Activated CD4-positive, alpha-beta T cell treated with anti-CD3 and anti-CD28 coated beads for 36 hours (primary cell): ENCODE measurements around the gene SLC24A3. TPM values are rescaled to one million over a fixed set of nuclear protein-coding genes. Genes with fewer than 3 reads are reported as not detected.

Source experiments
- ATAC-seq: fragments of 200-7000 bp; cut with Tn5 transposase; one replicate; pipeline ENCODE4 v1.10.0; 2021; ENCODE audit warnings: mild to moderate bottlenecking, moderate library complexity
- CTCF ChIA-PET: fragments of 350-600 bp; sonication (Branson Sonifier 250); formaldehyde crosslinking; loops from one replicate; lab custom pipeline; 2021; ENCODE audit warnings: antibody characterized with exemption; lab: Charles Lee
- POLR2A ChIA-PET: fragments of 350-600 bp; sonication (Branson Sonifier 250); formaldehyde crosslinking; loops from one replicate; lab custom pipeline; 2021; ENCODE audit warnings: antibody characterized with exemption, inconsistent platforms; lab: Charles Lee
- DNase-seq: peaks from one replicate; pipeline ENCODE4 v3.0.0-alpha.2; 2020
- H3K27ac Mint-ChIP-seq: one replicate; pipeline ENCODE4 v1.8.0; 2021; ENCODE audit warnings: mixed read lengths
- H3K27me3 Mint-ChIP-seq: one replicate; pipeline ENCODE4 v1.8.0; 2021; ENCODE audit warnings: mixed read lengths
- H3K36me3 Mint-ChIP-seq: one replicate; pipeline ENCODE4 v1.8.0; 2021; ENCODE audit warnings: low read depth, mixed read lengths
- H3K4me1 Mint-ChIP-seq: one replicate; pipeline ENCODE4 v1.8.0; 2021; ENCODE audit warnings: mixed read lengths
- H3K4me3 Mint-ChIP-seq: one replicate; pipeline ENCODE4 v1.8.0; 2021; ENCODE audit warnings: mild to moderate bottlenecking, moderate library complexity, mixed read lengths
- H3K9me3 Mint-ChIP-seq: one replicate; pipeline ENCODE4 v1.8.0; 2021; ENCODE audit warnings: low read depth, mixed read lengths
- intact Hi-C, 2 experiments: fragments of 100-400 bp; cut with DNase I in 1 of 2; cut with micrococcal nuclease in 1 of 2; formaldehyde crosslinking; loops; one replicate each; pipeline versions ENCODE4 v1.14.2 to v1.15.1; 2022 to 2024; cut with DNase I, micrococcal nuclease
- total RNA-seq, 2 experiments: library from RNA; stranded (reverse); gene quantifications; one replicate each; pipeline ENCODE4 v1.2.3, GENCODE V29; 2021

Gene SLC24A3
- total RNA-seq, 2 experiments from 2014 or later: not detected

DNA sequence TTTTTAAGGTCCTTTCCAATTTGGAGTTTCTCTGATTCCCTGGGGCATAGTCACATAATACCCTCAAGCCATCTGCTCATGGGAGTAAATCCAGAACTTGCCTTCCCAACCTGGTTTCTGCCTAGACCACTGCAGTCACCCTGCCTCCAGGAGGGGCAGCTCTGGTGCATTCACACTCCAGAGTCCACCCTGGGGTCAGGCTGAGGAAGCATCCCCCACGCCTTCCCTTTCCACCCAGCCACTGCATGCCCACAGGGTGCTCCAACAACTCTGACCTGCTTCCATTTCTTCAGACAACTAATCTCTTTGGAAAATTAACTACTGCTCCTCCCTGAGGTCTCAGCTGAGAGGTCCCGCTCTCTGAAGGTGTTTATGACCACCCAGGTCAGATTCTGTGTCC is 334.2 kb downstream of the SLC24A3 start:
- H3K27me3 Mint-ChIP-seq: no peaks in the 10 kb centered on the region
- no peak overlapping the region for H3K4me3 Mint-ChIP-seq
- no peaks in the 10 kb centered on the region for H3K36me3 Mint-ChIP-seq
- ChIA-PET CTCF (no interaction called here), POLR2A (no interaction called here)
- H3K4me1 Mint-ChIP-seq: peaks cover 3% of the 10 kb centered on the region
- no peak for ATAC-seq
- H3K9me3 Mint-ChIP-seq: no peaks in the 10 kb centered on the region
- intact Hi-C loops: no loop called here
- no peak overlapping the region for H3K27ac Mint-ChIP-seq
- DNase-seq: no peak

- intact Hi-C loops: no loop called here
- POLR2A ChIA-PET: no interaction called here
- H3K36me3 Mint-ChIP-seq: no peaks in the 10 kb centered on the region
- no peaks in the 10 kb centered on the region for H3K27me3 Mint-ChIP-seq
- CTCF ChIA-PET: no interaction called here
- ATAC-seq (no peak), DNase-seq (no peak)
- peaks cover 3% of the 10 kb centered on the region for H3K4me1 Mint-ChIP-seq
- no peaks in the 10 kb centered on the region for H3K9me3 Mint-ChIP-seq
- no peak overlapping the region for H3K27ac Mint-ChIP-seq
- H3K4me3 Mint-ChIP-seq: no peak overlapping the region
These were observed 335.1 kb downstream of the SLC24A3 start for GRCh38 chr20:19547547-19547946.

GRCh38 chr20:19549896-19550295 is 337.5 kb downstream of the SLC24A3 start:
- Mint-ChIP-seq H3K27me3 (no peaks in the 10 kb centered on the region), H3K4me3 (no peak overlapping the region), H3K27ac (no peak overlapping the region), H3K4me1 (no peaks in the 10 kb centered on the region), H3K36me3 (no peaks in the 10 kb centered on the region), H3K9me3 (no peaks in the 10 kb centered on the region)
- ATAC-seq: no peak
- intact Hi-C loops: no loop called here
- CTCF ChIA-PET: no interaction called here
- POLR2A ChIA-PET: no interaction called here
- DNase-seq: no peak

GRCh38 chr20:19552221-19553180 is 340.1 kb downstream of the SLC24A3 start:
- intact Hi-C loops: no loop called here
- H3K9me3 Mint-ChIP-seq: no peaks in the 10 kb centered on the region
- DNase-seq: no peak
- H3K27ac Mint-ChIP-seq: no peak overlapping the region
- H3K4me3 Mint-ChIP-seq: no peak overlapping the region
- no peaks in the 10 kb centered on the region for H3K4me1 Mint-ChIP-seq
- POLR2A ChIA-PET: no interaction called here
- CTCF ChIA-PET: no interaction called here
- H3K27me3 Mint-ChIP-seq: no peaks in the 10 kb centered on the region
- no peaks in the 10 kb centered on the region for H3K36me3 Mint-ChIP-seq
- ATAC-seq: no peak

- intact Hi-C loops: no loop called here
- Mint-ChIP-seq H3K4me1 (no peaks in the 10 kb centered on the region), H3K27me3 (no peaks in the 10 kb centered on the region), H3K4me3 (no peak overlapping the region), H3K36me3 (no peaks in the 10 kb centered on the region), H3K27ac (no peak overlapping the region), H3K9me3 (no peaks in the 10 kb centered on the region)
- ChIA-PET POLR2A (no interaction called here), CTCF (no interaction called here)
- DNase-seq: no peak
- ATAC-seq: no peak
These were observed 342.2 kb downstream of the SLC24A3 start for GRCh38 chr20:19554666-19555065.

DNA sequence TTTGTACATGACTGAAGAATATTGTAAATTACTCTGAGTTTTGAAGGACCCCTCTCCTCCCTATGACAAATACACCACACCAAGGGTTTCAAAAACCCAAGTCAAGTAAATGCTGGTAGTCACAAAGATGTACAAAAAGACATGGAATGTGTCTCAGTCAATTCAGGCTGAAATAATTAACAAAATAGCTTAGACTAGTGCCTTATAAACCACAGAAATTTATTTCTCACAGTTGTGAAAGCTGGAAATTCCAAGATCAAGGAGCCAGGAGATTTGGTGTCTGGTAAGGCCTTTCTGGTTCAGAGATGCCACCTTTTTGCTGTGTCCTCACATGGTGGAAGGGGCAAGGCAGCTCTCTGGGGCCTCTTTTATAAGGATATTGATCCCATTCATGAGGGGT is 343.3 kb downstream of the SLC24A3 start:
- Mint-ChIP-seq H3K36me3 (no peaks in the 10 kb centered on the region), H3K9me3 (no peaks in the 10 kb centered on the region), H3K27ac (no peak overlapping the region), H3K4me1 (no peaks in the 10 kb centered on the region), H3K27me3 (peaks cover 2% of the 10 kb centered on the region), H3K4me3 (no peak overlapping the region)
- intact Hi-C loops: no loop called here
- DNase-seq (no peak), ATAC-seq (no peak)
- POLR2A ChIA-PET: no interaction called here
- CTCF ChIA-PET: interaction anchor here (0.7 kb wide), 1 partner anchor 26 kb away, joined by 3 read pairs; no protein-coding TSS in a partner anchor

GRCh38 chr20:19557291-19557690 is 344.8 kb downstream of the SLC24A3 start:
- H3K27ac Mint-ChIP-seq: no peak overlapping the region
- ATAC-seq (no peak), DNase-seq (no peak)
- H3K4me1 Mint-ChIP-seq: no peaks in the 10 kb centered on the region
- intact Hi-C loops: no loop called here
- no peak overlapping the region for H3K4me3 Mint-ChIP-seq
- ChIA-PET POLR2A (no interaction called here), CTCF (no interaction called here)
- H3K27me3 Mint-ChIP-seq: peaks cover 2% of the 10 kb centered on the region
- no peaks in the 10 kb centered on the region for H3K9me3 Mint-ChIP-seq
- no peaks in the 10 kb centered on the region for H3K36me3 Mint-ChIP-seq

DNA sequence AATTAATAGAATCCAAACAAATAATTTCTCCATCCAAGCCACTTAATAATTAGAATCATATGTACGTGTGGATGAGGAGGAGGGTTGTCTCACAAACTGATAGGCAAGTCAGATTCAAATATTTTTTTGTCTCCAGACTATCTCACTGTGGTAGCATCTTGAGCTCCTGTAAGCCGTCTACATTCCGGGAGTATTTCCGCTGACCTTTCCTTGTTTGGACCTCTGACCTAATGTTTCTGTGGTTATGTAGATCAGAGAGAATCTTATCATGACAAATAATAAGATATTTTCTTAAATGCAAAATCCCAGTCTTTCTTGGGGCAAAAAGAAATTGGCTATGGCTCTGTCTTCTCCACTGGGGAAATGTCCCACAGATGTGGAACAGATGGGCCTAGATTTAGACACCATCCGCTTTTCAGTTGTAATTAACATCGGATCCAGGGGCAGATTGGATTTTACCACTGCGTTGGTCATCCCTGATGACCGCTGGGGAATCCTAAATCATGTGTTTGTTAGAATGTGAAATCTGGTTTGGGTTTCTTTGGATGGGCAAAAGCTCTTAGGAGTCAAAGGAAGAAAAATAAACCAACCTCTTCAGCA is 348.5 kb downstream of the SLC24A3 start:
- peaks cover 2% of the 10 kb centered on the region for H3K27me3 Mint-ChIP-seq
- ChIA-PET POLR2A (no interaction called here), CTCF (interaction anchor here (0.6 kb wide), 1 partner anchor 33 kb away, joined by 3 read pairs; no protein-coding TSS in a partner anchor)
- H3K36me3 Mint-ChIP-seq: no peaks in the 10 kb centered on the region
- no peak overlapping the region for H3K4me3 Mint-ChIP-seq
- no peaks in the 10 kb centered on the region for H3K9me3 Mint-ChIP-seq
- DNase-seq (no peak), ATAC-seq (no peak)
- no peak overlapping the region for H3K27ac Mint-ChIP-seq
- intact Hi-C loops: no loop called here
- H3K4me1 Mint-ChIP-seq: no peaks in the 10 kb centered on the region

GRCh38 chr20:19562426-19562825 is 350.0 kb downstream of the SLC24A3 start:
- DNase-seq (no peak), ATAC-seq (no peak)
- ChIA-PET POLR2A (no interaction called here), CTCF (no interaction called here)
- H3K4me3 Mint-ChIP-seq: no peak overlapping the region
- no peaks in the 10 kb centered on the region for H3K4me1 Mint-ChIP-seq
- H3K36me3 Mint-ChIP-seq: no peaks in the 10 kb centered on the region
- intact Hi-C loops: no loop called here
- no peak overlapping the region for H3K27ac Mint-ChIP-seq
- H3K9me3 Mint-ChIP-seq: no peaks in the 10 kb centered on the region
- peaks cover 2% of the 10 kb centered on the region for H3K27me3 Mint-ChIP-seq

DNA sequence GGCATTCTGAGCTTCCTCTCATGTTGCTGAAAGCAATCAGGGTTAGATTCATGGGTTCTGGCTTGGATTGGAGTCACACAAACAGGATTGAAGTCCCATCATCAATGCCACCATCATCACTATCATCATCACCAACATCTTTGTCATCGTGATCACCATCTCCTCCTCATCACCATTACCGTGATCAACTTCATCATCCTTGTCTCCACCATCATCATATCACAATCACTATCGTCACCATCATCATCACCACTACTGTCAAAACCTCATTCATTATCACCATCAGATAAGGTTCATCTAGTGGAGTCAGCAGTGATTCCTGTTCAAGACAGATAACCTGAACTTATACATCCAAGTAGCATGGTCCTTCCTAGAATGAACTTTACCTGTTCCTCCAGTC is 351.8 kb downstream of the SLC24A3 start:
- ATAC-seq (no peak), DNase-seq (no peak)
- intact Hi-C loops: no loop called here
- H3K27ac Mint-ChIP-seq: no peak overlapping the region
- CTCF ChIA-PET: no interaction called here
- H3K4me1 Mint-ChIP-seq: no peaks in the 10 kb centered on the region
- POLR2A ChIA-PET: no interaction called here
- no peaks in the 10 kb centered on the region for H3K9me3 Mint-ChIP-seq
- H3K4me3 Mint-ChIP-seq: no peak overlapping the region
- peaks cover 2% of the 10 kb centered on the region for H3K27me3 Mint-ChIP-seq
- no peaks in the 10 kb centered on the region for H3K36me3 Mint-ChIP-seq

DNA sequence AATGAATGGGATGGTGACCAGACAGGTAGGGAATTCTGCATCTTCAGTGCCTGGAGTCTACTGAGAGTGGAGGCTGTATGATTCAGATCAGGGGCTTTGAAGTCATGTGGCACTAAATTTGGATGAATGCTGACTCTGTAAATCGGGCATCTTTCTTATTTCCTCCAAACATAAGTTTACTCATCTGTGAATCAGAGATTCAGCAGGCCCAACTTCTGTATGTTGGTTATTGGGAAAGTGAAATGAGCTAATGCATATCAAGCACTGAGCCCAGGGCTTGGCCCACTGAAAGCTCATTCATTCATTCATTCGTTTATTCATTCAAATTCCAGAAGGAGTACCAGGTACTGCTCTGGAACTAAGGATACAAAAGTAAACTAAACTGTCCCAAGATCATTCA is 353.3 kb downstream of the SLC24A3 start:
- peaks cover 6% of the 10 kb centered on the region for H3K9me3 Mint-ChIP-seq
- no peak for ATAC-seq
- ChIA-PET POLR2A (no interaction called here), CTCF (no interaction called here)
- no peaks in the 10 kb centered on the region for H3K4me1 Mint-ChIP-seq
- intact Hi-C loops: no loop called here
- no peaks in the 10 kb centered on the region for H3K27me3 Mint-ChIP-seq
- DNase-seq: no peak
- H3K27ac Mint-ChIP-seq: no peak overlapping the region
- H3K36me3 Mint-ChIP-seq: no peaks in the 10 kb centered on the region
- no peak overlapping the region for H3K4me3 Mint-ChIP-seq
